Measurements from ENCODE around the gene GJC2.
A peak's percentile ranks its signal among the peaks of the same experiment; 100 is the strongest.
"Not testable (repeated sequence)": the region's sequence is repeated elsewhere in the genome, so short reads cannot be mapped to it uniquely, and the experiment has no call there.

Gene GJC2

DNA sequence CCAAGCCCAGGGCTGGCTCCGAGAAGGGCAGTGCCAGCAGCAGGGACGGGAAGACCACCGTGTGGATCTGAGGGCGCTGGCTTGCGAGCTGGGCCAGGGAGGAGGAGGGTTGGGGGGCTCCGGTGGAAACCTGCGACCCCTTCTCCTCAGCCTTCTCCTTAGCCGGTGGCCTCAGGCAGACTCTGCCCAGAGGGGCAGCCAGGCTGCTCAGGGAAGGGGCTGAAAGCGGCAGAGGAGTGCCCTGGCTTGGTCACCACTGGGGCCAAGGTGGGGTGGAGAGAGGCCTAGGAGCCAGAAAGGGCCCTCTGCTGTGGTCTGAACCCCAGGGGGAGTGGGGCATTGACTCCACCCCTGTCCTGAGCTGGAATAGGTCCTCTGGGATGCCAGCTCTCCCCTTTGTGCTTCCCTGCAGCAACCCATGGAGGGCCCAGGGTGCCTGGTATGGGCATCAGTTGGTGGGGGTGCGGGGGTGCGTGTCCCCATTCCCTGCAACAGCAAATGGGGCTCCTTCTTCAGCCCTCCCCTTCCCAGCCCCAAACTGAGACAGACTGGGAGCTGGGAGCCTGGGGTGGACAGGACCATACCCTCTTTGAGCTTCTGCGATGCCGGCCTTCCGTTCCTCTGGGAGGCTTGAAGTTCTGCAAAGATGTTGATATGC, 9.4 kb downstream of the GJC2 start:
- no peak for DNase-seq

GRCh38 chr1:228160201-228160761, 10.6 kb downstream of the GJC2 start:
- no peak for DNase-seq

DNA sequence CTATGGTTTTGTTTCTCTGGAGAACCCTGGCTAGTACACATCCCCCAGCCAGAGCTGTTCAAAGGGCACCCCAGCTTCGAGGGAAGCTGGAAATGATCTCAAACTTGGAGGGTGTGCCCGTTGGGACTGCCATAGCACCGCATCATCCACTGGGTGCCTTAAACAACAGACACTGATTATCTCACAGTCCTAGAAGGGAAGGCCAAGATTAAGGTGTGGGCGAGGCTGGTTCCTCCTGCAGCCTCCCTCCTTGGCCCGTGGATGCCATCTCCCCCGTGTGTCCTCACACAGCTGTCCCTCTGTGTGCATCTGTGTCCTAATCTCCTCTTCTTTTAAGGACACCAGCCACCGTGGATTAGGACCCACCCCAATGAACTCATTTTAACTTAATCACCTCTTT, 11.6 kb downstream of the GJC2 start:
- DNase-seq, result no peak

DNA sequence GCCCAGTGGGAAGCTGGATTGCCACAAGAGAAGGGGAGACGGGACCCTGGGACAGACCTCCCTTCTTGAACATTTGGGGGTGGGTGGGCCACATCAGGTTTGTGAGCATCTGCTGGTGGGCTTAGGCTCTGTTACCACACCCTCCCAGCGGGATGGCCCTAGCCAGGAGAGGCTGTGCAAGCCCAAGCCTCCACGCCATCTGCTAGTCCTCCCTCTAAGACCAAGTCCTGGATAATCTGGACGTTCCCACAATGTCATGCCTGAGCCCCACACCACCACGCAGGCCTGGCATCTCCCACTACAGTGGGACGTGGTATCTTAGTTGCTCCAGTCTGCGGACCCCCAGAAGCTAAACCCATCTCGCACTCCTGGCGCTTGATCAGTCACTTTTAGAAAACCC, 12.1 kb downstream of the GJC2 start:
- DNase-seq, result no peak

GRCh38 chr1:228162286-228163006, 12.7 kb downstream of the GJC2 start:
- DNase-seq, result peak; percentile 27

DNA sequence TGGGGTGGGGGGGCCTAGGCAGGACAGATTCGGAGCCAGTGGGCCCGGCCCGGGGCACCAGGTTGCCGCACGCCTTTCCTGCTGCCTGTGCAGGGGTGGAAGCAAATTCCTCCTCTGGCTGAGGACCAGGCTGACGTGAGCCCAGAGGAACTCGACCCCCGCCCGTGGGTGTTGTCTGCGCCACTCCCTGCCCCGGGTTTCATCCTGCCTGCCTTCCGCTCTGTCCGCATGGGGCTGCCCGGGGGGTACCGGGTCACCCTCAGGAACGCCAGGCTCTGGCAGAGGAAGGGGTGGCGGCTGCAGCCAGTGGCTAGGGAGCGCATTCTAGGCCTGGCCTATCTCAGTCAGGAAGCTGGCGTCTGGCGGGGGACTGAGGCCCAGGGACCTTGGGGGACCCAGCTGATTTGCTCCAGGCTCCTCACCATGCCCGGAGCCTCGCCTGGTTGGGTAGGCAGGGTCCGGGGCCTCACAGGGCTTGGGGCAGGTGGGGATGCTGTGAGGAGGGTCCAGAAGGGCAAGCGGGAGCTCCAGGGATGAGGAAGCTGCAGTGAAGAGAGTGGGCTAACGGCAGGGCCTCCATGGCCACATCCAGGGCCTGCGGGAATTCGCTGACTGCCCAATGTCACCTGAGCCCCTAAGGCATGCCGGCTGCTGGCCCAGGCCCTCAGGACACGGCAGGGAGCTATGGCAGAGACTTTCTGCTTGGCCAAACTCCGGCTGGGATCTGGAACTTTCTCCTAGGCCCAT, 13.4 kb downstream of the GJC2 start:
- peak; percentile 22 for DNase-seq

DNA sequence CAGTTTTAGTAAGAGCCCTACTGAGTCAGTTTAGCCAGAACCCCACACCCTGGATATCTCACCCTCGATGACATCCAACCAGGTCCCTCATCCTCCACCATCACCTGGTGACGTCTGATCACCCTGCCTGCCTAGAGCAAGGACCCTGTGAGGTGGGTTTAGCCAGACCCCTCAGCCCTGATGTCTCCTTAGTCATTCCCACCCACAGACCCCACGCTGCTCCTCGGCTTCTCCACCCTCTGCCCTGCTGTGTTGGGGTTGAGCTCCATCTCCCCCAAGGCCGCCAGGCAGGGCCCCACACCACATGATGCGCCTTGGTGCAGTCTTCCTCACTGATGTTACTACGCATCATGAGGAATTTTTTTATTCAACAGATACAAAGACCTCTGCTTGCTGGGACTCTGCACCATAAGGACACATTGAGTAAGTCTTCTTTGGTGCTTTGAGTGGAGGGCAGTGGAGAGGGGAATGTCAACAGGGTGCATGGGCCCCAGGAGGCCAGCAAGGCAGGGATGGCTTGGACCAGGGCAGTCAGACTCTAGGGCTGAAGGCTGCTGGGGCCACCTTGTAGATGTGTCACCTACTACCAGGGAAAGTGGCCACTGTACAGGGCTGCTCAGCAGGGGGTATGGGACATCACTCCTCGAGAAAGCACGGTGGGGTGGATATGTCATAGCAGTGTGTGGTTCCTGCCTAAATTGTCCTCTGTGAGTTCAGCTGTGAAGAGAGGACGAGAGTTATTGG, 14.2 kb downstream of the GJC2 start:
- DNase-seq, result no peak

DNA sequence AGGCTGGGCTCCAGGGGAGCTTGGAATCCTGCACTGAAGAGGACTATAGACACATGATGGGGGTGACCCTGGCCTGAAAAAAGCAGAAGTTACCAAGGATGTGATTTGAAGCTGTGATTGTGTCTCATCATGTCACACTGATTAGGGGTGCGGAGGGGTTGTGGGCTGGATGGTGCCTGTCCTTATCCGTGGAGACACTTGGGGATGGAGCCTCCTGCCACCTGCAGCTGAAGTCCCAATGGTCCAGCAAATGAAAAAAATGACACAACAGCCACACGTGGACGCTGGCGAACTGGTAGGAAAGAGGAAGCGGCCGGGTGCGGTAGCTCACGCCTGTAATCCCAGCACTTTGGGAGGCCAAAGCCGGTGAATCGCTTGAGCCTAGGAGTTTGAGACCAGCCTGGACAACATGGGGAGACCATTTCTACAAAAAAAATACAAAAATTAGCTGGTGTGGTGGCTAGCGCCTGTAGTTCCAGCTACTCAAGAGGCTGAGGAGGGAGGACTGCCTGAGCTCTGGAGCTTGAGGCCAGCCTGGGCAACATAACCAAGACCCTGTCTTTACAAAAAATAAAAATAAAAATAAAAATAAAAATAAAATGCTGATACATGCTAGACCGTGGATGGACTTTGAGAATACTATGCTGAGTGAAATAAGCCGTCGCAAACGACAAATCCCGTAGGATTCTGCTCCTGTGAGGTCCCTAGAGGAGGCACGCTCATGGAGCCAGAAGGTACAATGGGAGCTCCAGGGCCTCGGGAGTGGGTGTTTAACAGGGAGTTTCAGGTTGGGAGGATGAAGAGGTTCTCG, 15.0 kb downstream of the GJC2 start:
- DNase-seq, result no peak

DNA sequence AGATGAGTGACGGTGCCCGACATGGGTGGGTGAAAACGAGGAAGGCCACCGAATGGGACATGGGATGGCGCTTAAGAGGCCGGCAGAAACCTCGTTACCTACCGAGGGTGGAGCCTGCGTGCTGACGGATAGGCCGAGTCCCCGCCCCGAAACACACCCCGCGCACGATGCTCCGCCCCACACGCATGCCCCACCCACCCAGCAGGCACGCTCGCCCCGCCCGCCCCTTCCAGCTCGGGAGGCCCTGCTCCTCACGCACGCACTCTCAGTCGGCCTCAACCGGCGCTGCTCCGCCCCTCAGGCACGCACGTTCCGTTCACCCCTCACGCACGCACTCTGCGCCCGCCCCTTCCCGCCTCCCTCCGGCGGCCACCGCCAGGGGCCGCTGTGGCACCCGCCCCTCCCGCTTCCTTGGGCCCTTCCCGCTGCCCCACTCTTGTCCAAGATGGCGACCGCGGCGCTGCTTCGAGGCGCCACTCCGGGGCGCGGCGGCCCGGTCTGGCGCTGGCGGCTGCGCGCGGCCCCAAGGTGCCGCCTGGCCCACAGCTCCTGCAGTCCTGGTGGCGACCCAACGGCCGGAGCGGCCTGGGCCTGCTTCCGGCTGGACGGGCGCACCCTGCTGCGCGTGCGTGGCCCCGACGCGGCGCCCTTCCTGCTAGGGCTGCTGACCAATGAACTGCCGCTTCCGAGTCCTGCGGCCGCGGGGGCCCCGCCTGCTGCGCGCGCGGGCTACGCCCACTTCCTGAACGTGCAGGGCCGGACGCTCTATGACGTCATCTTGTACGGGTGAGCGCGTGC, 15.8 kb downstream of the GJC2 start, which contains the start of gene IBA57:
Gene IBA57 (plus strand): TSS at position 433 of the 798 bp plus-strand sequence. CDS start 13 bp downstream, at position 446.
- DNase-seq, result peak; percentile 99

DNA sequence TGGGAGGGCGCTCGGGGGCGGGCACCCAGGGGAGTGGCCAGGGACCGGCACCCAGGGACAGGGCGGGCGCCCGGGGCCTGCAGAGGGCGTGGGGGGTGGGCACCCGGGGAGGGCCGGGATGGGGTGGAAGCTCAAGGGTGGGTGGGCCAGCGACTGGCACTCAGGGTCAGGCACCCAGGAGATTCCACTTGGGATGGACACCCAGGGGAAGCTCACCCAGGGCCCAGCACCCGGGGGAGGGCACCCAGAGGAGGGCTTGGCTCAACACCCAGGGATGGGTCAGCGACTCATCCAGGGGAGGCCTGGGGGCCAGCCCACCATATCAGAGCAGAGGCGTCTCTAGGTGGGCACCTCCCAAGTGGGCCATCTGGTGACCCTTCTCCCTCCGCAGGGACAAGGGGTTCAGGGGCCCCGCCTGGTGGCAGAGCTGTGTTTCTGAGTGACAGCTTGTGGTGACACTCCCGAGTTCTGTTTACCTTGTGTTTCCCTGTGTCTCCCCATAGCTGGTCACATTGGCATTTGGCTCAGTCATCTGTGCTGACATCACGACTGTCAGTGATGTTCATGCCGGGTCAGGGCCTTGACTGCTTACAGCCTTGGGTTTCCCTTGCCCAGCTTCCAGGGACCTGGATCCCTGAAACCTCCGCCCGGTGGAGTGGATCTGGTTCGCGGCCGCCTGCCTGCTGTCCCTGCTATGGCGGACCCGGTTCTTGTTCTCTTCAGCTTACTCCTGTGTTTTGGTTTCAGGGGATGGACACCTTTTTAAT, 16.6 kb downstream of the GJC2 start:
- DNase-seq, result peak; percentile 49

- no peak for DNase-seq
Measured at GRCh38 chr1:228168563-228169270, 19.0 kb downstream of the GJC2 start.

DNA sequence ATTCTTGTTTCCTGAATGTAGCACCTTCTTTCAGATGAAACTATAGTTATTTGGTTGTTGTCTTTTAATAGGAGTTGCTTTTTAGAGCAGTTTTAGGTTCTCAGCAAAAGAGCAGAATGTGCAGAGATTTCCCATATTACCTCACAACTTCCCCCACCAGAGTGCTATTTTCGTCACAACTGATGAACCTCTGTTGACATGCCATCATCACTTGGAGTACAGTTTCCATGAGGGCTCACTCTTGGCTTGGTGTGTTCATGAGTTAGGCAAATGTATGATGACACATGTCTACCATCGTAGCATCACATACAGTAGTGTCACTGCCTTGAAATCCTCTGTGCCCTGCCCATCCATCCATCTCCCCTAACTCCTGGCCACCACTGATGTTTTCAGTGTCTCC, 19.6 kb downstream of the GJC2 start:
- no peak for DNase-seq

DNA sequence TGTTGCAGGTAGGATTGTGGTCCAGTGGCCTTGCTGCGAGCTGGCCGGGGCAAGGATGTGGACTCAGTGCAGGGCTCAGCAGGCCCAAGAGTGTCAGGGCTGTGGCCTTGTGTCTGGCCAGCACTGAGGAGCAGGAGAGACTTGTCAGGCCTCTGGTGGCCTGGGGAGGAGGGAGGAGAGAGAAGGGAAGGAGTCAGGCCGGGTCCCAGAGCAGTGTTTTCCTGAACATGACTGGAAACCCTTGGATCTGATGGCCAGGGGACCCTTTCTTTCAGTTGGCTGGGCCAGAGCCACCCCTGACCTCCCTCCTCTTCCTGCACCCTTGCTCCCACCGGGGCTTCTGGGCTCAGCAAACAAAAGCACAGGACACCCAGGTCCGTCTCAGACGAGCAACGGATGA, 20.9 kb downstream of the GJC2 start:
- DNase-seq, result no peak

DNA sequence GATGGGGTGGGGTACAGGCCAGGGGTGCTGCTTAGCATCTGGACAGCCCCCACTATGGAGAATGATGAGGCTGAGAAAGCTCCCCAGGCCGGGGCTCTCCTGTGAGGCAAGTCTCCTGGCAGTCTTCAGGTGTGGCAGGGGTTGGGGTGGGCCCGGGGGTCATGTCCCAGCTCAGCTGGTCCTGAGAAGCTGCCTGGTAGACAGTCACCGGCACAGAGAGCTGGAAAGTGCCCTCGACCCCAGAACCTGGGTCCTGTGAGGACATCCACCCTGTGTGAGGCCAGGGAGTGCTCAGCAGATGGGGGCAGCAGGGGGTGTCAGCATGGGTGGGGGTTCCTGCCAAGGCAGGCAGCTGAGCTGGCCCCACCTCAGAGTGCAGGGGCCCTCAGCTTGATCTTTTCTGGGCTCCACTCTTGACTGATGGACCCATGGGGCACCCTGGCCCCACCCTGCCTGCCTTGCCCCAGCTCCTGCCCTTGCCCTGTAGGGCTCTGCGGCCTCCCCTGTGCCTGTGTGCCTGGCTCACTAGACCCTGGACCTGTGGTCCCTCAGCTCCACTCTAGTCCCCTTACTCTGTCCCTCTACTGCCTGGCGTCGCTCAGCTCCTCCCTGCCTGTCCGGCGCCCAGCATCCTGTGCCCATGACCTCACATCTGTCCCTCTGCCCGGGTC, 21.6 kb downstream of the GJC2 start:
- DNase-seq, result no peak

- no peak for DNase-seq
Measured at GRCh38 chr1:228172591-228173527, 23.1 kb downstream of the GJC2 start.

DNA sequence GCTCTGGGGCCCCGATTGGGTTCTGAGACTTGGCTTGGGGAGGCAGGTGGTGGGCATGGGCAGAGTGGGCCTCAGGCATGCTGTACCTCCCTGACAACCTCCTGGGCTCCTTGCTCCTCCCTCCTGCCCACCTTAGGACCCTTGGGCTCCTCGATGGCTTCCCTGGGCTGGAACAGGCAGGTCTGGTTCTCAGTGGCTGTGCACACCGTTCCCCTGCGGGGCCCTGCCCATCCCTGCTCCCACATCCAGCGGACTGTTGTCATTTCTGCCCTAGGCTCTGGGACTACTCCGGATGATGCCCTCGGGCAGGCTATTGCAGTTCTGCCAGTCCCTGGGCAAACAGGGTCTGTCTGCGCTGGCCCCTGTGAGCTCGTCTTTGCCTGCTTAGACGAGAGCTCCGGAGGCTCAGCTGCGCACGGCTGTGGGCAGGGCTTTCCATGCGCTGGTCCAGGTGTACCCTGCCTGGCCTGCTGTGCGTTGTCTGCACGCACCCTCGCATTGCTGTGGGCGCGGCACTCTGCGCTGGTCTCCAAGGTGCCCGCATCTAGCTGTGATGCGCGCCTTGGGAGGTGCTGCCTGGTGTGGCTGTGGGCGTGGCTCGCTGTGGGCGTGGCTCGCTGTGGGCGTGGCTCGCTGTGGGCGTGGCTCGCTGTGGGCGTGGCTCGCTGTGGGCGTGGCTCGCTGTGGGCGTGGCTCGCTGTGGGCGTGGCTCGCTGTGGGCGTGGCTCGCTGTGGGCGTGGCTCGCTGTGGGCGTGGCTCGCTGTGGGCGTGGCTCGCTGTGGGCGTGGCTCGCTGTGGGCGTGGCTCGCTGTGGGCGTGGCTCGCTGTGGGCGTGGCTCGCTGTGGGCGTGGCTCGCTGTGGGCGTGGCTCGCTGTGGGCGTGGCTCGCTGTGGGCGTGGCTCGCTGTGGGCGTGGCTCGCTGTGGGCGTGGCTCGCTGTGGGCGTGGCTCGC, 24.1 kb downstream of the GJC2 start:
- DNase-seq, result not testable (repeated sequence)

Data from fibroblast of skin of right quadriceps (primary cell).